Measurements from ENCODE around the gene NCAPG.
"Not testable (repeated sequence)": the region's sequence is repeated elsewhere in the genome, so short reads cannot be mapped to it uniquely, and the experiment has no call there.

Gene NCAPG

DNA sequence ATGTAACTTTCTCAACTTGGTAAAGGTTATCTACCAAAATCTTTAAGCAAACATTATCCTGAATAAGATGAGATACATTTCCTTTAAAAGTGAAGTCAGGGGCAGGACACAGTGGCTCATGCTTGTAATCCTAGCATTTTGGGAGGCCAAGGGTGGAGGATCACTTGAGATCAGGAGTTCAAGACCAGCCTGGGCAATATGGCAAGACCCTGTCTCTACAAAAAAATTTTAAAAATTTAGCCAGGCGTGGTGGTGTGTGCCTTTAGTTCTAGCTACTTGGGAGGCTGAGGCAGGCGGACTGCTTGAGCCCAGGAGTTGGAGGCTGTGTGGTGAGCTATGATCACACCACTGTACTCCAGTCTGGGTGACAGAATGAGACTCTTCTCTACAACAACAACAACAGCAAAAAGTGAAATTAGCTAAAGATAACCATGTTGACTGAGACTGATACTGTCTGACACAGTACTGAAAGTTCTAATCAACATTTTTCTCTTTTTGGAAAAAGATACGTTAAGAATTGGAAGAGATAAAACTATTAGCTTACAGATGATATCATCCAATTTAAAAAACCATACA, 5.1 kb upstream of the NCAPG start:
- DNase-seq, result no peak

DNA sequence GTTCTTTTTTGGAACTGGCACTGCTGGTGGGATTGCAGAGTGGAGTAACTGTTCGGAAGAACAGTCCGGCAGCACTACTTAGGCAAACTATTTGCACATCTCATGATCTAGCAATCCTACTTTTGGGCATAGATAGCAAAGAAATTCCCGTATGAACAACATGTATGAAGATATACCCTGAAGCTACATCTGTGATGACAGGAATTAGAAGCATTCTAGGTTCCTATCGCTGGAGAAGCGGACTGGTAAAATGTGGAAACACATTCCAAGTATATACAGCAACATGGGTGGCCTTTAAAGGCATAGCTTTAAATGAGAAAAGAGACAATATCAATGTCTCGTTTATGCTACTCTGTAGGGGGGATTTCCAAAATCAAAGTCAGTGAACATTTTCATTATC, 3.3 kb upstream of the NCAPG start:
- DNase-seq, result no peak

DNA sequence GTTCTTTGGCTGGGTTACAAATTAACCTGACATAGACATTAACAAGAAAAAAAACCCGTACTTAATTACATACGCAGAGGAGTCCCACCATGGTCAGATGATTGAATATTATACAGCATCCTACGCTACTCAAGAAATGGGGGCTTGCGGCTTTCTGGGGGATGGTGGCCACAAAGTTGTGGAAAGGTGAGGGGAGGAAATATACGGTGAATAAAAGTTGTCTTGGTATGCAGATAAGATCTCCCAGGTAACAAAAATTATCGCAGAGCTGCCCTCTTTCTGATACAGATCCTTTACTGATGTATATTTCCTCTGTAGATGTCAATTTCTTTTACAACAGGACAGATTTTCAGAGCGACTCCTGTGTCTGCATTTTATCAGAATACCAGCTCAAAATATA, 1.1 kb upstream of the NCAPG start:
- no peak for DNase-seq

DNA sequence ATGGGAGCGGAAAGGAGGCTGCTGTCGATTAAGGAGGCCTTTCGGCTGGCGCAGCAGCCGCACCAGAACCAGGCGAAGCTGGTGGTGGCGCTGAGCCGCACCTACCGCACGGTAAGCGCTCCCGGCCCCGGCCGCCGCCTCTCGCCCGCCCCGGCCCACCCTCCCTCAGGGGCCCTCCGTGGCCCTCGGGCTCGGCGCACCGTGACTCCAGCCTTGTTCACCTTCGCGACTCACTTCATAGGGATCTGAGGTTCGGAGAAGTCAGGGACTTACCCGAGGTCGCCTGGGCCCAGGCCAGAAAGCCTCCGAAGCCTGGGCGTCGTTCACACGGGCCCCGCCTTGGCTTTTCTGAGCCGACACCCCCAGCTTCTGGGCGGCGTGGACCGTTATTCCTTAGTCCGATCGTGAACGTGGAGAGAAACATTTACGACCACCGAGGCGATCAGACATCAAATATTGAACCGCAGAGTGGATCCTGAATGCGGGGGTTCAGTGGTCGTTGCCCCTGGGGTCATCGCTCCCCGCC, 362 bp downstream of the NCAPG start:
- DNase-seq, result no peak

DNA sequence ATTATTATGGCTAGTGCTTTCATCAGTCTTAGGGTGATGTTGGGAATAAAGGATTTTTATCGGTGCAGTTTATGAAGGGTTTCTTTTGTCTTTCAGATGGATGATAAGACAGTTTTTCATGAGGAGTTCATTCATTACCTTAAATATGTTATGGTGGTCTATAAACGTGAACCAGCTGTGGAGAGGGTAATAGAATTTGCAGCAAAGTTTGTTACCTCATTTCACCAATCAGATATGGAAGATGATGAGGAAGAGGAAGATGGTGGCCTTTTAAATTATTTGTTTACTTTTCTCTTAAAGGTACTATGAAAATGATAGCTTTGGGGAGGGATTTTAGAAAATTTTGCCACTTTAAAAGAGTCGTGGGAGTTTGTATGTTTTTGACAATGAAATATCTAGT, 1.3 kb downstream of the NCAPG start:
- no peak for DNase-seq

DNA sequence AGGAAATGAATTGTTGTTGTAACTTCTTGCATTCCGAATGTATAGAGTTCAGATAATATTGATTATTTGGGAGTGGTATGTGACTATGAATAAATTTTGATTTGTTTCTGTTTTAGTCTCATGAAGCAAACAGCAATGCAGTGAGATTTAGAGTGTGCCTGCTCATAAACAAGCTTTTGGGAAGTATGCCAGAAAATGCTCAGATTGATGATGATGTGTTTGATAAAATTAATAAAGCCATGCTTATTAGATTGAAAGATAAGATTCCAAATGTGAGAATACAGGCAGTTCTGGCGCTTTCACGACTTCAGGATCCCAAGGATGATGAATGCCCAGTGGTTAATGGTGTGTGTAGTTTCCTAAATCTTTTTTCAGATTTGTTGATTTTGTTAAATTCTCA, 2.0 kb downstream of the NCAPG start:
- no peak for DNase-seq

DNA sequence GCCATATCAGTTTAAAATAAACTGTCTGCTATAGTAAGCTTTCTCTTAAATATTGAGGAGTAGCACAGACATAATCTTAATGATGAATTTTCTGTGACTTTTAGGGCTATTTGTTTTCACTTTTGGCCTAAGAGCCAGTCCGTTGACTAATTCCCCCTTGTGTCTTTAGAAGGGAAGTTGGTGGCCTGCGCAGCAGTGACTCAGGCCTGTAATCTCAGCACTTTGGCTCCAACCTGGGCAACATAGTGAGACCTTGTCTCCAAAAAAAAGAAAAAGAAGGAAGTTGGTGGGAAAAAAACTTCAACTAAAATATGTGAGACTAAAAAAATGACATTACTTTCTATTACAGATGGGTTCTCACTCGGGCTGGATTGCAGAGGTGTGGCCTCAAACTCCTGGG, 3.4 kb downstream of the NCAPG start:
- no peak for DNase-seq

DNA sequence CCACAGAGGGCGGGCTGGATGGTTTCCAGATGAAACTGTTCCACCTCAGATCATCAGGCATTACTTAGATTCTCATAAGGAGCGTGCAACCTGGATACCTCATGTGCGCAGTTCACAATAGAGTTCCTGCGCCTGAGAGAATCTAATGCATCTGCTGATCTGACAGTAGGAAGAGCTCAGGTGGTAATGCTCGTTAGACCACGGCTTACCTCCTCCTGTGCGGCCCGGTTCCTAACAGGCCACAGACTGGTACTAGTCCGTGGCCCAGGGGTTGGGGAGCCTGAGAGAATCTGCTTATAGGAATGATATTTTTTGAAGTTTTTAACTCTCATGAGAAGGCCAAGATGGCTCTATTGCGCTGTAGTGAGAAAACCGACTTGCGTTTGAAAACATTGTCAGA, 5.4 kb downstream of the NCAPG start:
- no peak for DNase-seq

DNA sequence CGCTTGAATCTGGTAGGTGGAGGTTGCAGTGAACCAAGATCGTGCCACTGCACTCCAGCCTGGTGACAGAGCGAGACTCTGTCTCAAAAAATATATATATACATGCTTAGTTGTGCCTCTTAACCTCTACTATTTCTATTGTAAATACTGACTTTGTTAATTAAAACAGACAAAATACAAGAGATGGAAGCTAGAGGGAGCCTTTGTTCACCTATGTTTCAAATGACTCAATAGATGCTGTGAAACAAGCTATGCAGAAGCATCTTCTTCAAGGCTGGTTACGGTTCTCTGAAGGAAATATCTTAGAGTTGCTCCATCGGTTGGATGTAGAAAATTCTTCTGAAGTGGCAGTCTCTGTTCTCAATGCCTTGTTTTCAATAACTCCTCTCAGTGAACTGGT, 6.2 kb downstream of the NCAPG start:
- DNase-seq, result no peak

DNA sequence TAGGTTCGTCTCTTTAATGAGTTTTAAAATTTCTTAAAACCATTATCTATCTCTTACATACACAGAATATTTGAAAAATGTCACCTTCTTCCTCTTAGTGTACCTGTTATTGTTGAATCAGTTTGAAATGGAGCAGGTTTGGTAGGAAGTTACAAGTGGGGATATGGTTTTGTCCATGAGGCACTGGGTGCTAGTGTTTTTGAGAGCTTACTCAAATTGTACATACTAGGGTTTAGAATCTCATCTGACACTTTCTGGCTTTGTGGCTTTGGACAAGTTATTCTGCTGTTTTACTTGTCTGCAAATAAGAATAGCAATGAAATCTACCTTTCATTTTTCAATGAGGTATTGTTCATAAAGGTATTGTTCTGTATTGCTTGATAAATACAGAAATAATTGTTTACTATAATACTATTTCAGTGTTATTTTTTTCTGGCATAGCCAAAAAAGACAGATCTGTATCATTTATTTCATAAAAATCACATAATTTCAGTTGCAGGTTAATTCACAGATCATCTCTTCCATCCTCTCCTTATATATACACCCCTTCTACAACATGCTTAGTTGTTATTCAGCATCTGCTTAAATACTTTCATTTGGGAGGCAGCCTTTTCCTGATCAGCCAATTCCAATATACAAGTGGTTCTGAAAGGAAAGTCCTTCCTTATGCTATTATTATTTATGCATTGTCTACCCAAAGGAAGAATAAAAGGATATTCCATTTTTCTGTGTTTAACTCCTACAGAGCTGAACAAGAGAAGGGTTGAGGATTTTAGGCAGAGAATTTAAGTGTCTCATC, 13.3 kb downstream of the NCAPG start:
- DNase-seq, result no peak

DNA sequence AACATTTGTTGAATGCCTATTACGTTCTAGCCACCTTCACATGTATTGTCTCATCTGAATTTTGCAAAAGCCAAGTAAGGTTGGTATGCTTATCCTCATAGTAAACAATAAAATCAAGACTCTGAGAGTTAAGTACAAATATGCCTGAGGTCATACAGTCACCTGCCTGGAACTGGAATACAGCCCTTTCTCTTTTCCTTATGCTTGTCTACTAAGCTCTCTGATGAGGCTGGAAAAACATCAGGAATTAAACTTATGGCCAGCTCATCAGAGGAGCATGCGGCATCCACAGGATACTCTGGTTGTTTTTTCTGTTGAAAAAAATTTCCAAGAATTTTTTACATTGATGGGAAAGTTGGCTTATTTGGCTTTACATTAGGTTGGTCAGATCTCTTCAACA, 35.5 kb downstream of the NCAPG start:
- DNase-seq, result no peak

DNA sequence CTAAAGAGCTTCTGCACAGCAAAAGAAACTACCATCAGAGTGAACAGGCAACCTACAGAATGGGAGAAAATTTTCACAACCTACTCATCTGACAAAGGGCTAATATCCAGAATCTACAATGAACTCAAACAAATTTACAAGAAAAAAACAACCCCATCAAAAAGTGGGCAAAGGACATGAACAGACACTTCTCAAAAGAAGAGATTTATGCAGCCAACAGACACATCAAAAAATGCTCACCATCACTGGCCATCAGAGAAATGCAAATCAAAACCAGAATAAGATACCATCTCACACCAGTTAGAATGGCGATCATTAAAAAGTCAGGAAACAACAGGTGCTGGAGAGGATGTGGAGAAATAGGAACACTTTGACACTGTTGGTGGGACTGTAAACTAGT, 39.5 kb downstream of the NCAPG start:
- DNase-seq, result not testable (repeated sequence)

DNA sequence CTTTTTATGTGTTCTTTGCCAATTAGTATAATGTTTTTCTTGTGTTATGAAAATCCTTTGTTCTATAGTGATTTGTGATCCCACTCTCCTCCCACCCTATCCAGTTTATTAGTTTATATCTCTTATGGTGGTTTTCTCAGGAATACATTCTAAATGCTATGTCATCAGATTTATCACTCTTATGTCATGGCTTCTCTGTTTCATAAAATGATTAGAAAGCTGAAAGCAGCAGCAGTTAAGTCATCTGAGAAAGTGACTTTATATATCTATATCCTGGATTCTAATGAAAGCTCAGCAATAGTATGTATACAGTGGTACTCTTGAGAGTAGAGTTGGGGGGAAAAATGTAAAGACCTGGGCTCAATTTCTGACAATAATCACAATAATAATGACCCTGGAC, 41.2 kb downstream of the NCAPG start:
- no peak for DNase-seq

DNA sequence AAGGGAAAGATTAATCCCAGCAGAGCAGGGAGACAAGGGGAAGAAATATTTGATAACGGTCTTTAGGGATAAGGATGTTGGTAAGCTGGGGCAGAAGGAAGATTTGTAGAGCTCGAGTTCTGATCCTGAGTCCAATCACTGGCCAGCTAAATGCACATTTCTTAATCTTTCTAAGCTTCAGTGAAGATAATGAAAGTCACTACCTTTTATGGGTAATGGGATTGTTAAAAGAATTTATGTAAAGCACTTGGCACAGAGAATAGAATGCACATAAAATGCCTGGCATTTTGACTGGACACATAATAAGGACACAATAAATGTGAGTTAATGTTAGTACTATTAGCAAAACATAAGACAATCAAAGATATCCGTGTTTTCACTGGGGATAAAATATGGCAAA, 43.3 kb downstream of the NCAPG start:
- DNase-seq, result no peak

DNA sequence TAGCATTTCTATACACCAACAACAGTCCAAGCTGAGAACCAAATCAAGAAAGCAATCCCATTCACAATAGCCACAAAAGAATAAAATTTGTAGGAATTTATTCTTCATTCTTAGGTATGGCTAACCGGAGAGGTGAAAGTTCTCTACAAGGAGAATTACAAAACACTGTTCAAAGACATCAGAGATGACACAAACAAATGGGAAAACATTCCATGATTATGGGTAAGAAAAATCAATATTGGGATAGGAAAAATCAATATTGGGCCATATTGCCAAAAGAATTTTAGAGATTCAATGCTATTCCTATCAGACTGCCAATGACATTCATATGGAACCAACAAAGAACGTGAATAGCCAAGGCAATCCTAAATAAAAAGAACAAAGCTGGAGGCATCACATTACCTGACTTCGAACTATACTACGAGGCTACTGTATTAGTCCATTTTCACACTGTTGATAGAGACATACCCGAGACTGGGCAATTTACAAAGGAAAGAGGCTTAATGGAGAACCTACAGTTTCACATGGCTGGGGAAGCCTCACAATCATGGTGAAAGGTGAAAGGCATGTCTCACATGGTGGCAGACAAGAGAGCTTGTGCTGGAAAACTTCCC, 49.1 kb downstream of the NCAPG start:
- no peak for DNase-seq

DNA sequence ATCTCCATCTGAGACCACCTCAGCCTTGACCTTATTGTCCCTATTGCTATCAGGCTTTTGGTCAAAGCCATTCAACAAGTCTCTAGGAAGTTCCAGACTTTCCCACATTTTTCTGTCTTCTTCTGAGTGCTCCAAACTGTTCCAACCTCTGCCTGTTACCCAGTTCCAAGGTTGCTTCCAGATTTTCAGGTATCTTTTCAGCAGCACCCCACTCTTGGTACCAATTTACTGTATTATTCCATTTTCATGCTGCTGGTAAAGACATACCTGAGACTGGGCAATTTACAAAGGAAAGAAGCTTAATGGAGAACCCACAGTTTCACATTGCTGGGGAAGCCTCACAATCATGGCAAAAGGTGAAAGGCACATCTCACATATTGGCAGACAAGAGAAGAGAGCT, 51.1 kb downstream of the NCAPG start:
- not testable (repeated sequence) for DNase-seq

DNA sequence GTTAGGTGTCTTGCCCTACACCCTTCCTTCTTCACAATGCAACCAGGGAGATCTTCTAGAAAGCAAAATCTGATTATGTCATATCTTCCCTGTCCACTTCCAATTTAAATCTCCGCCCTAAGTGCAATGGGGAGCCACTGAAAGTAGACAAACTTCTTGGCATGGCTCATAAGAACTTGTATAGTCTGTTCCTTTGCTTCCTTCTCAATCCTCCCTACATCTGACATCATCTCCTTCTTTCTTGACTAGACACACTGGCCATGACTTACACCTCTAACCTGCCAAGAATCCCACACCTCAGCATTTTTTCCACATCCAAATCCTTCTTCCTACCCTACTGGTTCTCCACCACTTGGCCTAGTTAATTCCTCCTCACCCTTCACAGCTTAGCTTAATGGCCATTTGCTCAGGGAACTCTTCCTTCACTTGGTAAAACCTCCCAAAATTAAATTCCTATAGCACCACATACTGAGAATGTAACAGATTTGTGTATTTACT, 55.1 kb downstream of the NCAPG start:
- DNase-seq, result no peak

DNA sequence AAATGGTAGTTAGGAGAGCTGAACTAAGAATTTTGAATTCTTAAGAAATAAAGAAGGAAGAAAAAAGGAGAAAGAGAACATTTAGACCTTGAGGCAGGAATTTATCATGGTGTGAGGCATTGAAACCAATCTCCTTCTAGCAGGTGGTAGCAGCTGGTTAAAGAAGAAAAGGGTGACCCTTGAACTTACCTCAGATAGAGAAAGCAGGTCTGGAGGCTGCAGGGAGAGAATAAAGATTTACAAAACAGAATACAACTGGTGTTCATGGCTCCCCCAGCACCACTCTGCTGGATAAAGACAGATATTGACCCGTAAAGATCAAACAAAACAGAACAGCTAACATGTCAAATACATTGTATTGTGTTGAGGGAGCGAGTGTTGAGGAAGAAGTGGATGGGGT, 56.0 kb downstream of the NCAPG start:
- no peak for DNase-seq

DNA sequence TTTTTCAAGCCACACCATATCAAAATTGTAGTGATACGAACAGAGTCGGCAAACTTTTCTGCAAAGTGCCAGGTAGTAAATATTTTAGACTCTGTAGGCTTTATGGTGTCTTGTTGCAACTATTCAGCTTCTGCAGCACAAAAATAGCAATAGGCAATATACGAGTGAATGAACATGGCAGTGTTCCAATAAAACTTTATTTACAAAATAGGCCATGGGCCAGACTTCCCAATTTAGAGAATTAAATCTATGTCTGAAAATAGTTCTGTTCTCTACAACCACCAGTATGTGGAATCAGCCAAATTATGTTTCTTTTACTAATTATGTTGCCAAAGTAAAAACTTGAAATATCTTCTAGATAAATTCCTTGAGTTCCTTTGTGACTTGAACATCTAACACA, 56.5 kb downstream of the NCAPG start:
- no peak for DNase-seq

DNA sequence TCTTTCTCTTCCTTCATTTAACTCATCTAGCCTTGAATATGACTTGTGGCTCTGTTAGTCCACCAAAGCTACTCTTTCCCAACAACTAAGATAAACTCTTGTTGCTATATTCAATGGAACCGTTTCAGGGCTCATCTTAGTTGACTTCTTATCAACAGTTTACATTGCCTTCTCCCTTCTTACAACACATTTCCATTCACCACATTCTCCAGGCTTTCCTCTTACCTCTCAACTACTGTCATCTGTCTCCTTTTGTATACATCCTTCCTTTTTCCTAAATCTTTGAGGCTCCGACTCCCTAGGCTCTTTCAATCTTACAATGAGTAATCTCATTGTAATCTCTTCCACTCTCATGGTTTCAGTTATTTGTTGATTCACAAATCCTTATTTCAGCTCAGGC, 58.5 kb downstream of the NCAPG start:
- no peak for DNase-seq

DNA sequence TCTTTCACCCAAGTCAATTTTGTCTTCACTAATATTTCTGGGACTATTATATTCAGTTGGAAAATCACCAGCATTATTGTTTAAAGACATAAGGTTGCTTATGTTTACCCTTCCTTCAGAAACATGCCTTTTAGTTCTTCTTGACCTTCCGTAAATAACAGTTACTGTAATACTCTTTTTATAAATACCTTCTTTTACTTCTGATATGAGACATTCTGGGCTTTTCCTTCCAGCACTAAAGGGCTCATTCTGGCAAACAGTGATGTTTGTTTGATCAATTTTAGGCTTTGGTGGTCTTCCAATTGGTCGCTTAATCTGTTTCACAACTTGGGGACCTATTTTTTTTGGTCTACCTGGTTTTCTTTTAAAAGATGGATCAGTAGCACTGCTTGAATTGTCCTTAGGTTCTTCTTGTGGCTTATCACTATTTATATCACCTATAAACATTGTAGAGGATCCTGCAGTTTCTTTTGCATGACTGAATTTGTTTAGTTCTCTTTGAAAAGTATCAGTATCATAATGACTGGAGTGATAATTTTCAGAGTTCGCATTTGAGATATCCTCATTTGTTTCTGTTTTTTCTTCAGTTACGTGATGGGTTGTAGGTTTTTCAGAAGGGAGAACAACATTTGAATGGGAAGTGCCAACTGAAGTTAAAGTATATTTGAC, 64.8 kb downstream of the NCAPG start:
- DNase-seq, result no peak

DNA sequence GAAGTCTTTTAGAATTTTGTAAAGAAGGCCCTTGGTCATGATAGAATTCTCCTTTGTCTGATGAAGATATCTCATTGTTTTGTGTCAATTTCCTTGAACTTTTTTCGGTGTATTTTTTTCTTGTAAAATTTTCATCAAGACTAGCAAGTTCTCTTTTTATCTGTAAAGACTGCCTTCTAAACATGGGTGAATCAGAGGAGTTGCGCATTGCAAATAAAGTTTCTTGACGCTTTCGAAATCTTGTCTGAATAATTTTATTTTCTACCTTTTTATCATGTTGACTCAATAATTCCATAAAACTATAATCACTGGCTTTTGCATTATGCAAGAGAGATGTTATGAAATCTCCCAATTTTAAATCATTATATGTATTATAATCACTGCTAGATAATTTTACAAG, 66.2 kb downstream of the NCAPG start:
- no peak for DNase-seq

DNA sequence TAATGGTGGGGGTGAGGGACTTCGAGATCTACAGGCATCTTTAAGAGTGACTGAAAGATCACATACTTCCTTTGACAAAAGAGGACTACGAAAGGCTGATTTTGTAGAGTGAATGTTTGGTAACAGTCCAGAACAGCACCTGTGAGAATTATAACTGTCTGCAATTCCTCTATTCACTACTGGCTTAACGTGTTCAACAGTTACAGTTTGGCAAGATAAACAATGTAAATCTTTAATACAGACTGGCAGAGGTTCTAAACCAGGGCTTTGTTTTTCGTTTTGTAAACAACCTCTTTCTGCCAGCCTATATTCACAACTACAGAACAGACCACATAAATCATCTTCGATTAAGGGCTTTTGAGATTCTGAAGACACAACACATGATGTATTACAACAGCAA, 66.9 kb downstream of the NCAPG start:
- DNase-seq, result no peak

DNA sequence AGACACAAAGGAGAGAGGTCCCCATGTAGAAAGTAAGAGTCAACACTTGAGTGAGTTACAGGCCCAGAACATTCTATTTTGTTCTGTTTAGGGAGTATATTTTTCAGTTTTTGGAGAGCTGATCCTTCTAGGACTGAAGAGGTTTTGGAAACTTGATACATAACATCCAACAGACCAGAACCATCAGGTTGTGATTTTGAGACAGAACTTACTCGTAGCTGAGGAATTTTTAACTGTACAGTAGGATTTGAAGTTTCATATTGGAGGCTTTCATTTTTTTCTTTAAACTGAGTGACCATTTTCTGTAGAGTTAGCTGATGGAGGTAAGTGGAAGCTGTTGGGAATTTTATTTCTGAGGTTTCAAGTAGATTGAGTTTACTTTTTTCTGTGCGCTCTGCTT, 73.3 kb downstream of the NCAPG start:
- no peak for DNase-seq

All from activated naive CD4-positive, alpha-beta T cell (primary cell).